ENCODE data around the gene NDRG4. TPM values are rescaled to one million over a fixed set of nuclear protein-coding genes. Genes with fewer than 3 reads are reported as not detected.

The NDRG4 gene
- total and polyA plus RNA-seq, 2 of the 13 experiments (the other 11 are each of a cell fraction or from before 2014, with no cell fraction given): 1.7 to 2.7 TPM

- TF ChIP-seq, protein P1, sequence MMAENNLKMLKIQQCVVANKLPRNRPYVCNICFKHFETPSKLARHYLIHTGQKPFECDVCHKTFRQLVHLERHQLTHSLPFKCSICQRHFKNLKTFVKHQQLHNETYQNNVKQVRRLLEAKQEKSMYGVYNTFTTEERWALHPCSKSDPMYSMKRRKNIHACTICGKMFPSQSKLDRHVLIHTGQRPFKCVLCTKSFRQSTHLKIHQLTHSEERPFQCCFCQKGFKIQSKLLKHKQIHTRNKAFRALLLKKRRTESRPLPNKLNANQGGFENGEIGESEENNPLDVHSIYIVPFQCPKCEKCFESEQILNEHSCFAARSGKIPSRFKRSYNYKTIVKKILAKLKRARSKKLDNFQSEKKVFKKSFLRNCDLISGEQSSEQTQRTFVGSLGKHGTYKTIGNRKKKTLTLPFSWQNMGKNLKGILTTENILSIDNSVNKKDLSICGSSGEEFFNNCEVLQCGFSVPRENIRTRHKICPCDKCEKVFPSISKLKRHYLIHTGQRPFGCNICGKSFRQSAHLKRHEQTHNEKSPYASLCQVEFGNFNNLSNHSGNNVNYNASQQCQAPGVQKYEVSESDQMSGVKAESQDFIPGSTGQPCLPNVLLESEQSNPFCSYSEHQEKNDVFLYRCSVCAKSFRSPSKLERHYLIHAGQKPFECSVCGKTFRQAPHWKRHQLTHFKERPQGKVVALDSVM (CRISPR knock-in tag; IDR thresholded peaks at IDR 0.05): peak; percentile 54
- TF ChIP-seq ZNF136 (CRISPR knock-in tag; IDR thresholded peaks at IDR 0.05; ENCODE audit: low read depth) (no peak), ZNF672 (CRISPR knock-in tag; IDR thresholded peaks at IDR 0.05) (no peak), NFYB (CRISPR knock-in tag; IDR thresholded peaks at IDR 0.05) (no peak), KDM2A (CRISPR knock-in tag; IDR thresholded peaks at IDR 0.05; ENCODE audit: borderline replicate concordance, low read depth) (peak; percentile 100), MED8 (CRISPR knock-in tag; IDR thresholded peaks at IDR 0.05; ENCODE audit: insufficient replicate concordance) (peak; percentile 50), ZBTB37 (CRISPR knock-in tag; IDR thresholded peaks at IDR 0.05) (no peak), ZNF615 (CRISPR knock-in tag; IDR thresholded peaks at IDR 0.05; ENCODE audit: borderline replicate concordance) (0 out of 2 replicates have a peak, but pooled peaks have one; percentile 61), CREB1 (IDR thresholded peaks at IDR 0.05) (peak; percentile 62; the same call in 1 of the 2 replicates), CREB1 (CRISPR knock-in tag; IDR thresholded peaks at IDR 0.05) (peak; percentile 59; the same call in 1 of the 2 replicates), HNRNPLL (IDR thresholded peaks at IDR 0.05; ENCODE audit: low read depth, low read length, poor library complexity, severe bottlenecking) (peak; percentile 78), KLF6 (CRISPR knock-in tag; IDR thresholded peaks at IDR 0.05) (peak; percentile 94), SP4 (CRISPR knock-in tag; IDR thresholded peaks at IDR 0.05) (peak; percentile 67), HMG20B (CRISPR knock-in tag; conservative IDR thresholded peaks at IDR 0.05) (peak; percentile 29; the same call in 1 of the 2 replicates), ZNF83 (CRISPR knock-in tag; IDR thresholded peaks at IDR 0.05; ENCODE audit: borderline replicate concordance) (no peak), SNAPC4 (CRISPR knock-in tag; IDR thresholded peaks at IDR 0.05) (peak; percentile 73; the same call in 1 of the 2 replicates)
- TF ChIP-seq, protein P2, sequence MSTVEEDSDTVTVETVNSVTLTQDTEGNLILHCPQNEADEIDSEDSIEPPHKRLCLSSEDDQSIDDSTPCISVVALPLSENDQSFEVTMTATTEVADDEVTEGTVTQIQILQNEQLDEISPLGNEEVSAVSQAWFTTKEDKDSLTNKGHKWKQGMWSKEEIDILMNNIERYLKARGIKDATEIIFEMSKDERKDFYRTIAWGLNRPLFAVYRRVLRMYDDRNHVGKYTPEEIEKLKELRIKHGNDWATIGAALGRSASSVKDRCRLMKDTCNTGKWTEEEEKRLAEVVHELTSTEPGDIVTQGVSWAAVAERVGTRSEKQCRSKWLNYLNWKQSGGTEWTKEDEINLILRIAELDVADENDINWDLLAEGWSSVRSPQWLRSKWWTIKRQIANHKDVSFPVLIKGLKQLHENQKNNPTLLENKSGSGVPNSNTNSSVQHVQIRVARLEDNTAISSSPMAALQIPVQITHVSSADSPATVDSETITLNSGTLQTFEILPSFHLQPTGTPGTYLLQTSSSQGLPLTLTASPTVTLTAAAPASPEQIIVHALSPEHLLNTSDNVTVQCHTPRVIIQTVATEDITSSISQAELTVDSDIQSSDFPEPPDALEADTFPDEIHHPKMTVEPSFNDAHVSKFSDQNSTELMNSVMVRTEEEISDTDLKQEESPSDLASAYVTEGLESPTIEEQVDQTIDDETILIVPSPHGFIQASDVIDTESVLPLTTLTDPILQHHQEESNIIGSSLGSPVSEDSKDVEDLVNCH (CRISPR knock-in tag; IDR thresholded peaks at IDR 0.05): no peak
Observed at GRCh38 chr16:58515125-58515870, 15.4 kb downstream of the NDRG4 start, which contains the start of gene SETD6 (continued).
